Measurements from ENCODE around the gene MARCHF11.

Gene MARCHF11

DNA sequence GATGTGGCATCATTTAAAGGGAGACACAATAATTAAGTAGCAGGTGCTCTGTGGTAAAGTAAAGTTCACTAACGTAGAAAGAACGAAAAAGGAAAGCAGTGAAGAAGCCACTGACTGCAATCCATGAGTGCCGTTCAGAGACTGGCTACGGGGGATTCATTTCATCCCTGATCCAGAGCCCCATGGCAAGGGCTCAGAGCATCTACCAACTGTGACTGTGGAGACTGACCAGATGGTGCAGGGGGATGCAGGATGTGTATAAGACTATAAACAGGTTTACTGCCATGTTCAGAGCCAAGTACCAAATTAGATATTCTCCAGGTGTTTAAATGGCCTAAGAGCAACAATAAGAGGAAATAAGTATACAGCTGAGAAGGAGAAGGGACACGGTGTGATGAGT, 47.7 kb downstream of the MARCHF11 start:
- no peak for DNase-seq

DNA sequence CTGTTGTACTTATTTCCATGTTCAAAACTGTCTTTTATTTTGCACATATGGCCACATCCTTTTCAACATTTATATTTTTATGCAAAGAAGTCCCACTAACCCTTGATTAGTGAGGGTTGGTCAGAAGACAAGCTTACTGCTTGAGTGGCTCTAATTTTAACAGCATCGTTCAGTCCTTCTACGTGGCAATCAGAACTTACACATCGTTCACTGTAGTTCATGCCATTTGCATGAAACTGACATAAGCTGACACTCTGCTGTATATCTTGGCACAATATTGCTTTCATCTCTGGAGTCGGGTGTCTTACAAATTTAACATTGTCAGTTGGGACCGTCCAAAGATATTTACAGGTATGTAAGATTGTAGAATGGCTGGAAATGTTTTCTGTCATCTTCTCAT, 50.6 kb downstream of the MARCHF11 start:
- no peak for DNase-seq

GRCh38 chr5:16127865-16128544, 51.6 kb downstream of the MARCHF11 start:
- DNase-seq = no peak

DNA sequence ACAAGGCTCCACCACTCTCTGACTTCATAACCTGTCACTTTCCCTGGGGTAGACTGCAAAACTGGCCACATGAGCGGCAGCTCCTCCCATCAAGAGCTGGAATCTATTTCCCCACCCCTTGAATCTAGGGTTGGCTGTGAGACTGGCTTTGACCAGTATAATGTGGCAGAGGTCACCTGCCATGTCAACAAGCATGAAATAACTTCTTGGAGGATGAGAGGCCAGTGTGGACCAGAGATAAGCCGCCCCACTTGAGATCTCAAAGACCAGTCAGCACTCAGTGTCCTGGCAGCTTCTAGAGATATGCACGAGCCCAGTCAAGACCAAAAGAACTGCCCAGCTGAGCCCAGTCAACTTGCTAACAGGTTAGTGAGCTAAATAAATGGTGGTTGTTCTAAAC, 59.0 kb downstream of the MARCHF11 start:
- DNase-seq = no peak

GRCh38 chr5:16119790-16120189, 59.8 kb downstream of the MARCHF11 start:
- no peak for DNase-seq

GRCh38 chr5:16115140-16115539, 64.5 kb downstream of the MARCHF11 start:
- DNase-seq = no peak

DNA sequence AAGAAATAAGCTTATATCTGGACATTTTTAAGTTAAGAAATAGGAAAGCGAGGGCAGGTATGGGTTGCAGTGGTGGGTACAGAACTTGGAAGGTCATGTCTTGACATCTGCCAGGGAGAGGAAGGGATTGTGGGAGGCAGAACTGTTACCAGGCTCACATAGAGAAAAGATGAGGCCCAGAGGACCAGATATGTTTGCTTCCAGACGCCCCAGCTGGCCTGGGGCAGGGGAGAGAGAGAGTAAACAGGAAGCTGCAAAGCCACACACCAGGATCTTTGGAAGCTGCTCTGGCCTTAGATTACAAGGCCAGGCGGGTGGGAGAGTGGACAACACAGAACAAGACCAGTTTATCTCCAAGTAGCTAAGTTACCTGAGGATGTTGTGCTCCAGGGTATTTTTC, 71.2 kb downstream of the MARCHF11 start:
- DNase-seq = no peak

GRCh38 chr5:16104961-16105360, 74.6 kb downstream of the MARCHF11 start:
- DNase-seq = no peak

GRCh38 chr5:16095612-16096011, 84.0 kb downstream of the MARCHF11 start:
- no peak for DNase-seq

DNA sequence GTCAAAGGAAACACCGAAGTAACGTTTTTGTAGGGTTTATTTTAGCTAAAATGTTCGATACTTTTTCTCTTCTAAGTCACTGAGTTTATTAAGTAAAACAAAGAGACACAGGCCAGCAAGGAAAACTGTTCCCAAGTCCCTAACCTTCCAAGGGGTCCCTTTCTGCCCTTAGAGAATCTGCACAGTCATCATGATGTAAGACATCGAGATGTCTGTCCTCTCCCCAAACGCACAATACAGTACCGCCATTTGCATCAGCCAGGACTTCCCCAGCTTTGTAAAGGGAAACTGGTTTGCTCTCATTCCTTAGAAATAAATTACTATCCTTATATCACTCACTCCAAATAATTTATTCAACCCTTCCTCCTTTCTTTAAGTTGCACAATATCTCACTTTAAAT, 89.3 kb downstream of the MARCHF11 start:
- DNase-seq = no peak

- DNase-seq = no peak
Measured at GRCh38 chr5:16082982-16083381, 96.6 kb downstream of the MARCHF11 start.

DNA sequence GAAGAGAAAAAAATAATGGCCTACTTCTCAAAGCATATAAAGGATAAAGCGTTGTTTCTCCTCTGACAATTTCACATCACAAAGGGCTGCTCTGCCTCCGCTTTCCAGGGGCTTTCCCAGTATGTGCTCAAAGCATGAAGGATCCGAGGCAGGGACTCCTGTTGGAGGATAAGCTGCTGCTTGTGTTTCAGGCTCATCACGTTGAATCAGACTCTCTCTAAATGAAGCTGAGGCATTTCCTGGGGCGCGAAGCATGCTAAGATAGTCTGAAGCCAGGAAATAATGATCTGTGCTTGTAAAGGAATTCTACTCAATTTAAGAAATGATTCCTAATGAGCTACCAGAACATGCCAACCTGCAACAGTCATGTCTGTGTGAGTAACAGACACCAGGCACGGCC, 97.5 kb downstream of the MARCHF11 start:
- no peak for DNase-seq

- DNase-seq = no peak
Measured at GRCh38 chr5:16081376-16081955, 98.1 kb downstream of the MARCHF11 start.

GRCh38 chr5:16076657-16077056, 102.9 kb downstream of the MARCHF11 start:
- no peak for DNase-seq

DNA sequence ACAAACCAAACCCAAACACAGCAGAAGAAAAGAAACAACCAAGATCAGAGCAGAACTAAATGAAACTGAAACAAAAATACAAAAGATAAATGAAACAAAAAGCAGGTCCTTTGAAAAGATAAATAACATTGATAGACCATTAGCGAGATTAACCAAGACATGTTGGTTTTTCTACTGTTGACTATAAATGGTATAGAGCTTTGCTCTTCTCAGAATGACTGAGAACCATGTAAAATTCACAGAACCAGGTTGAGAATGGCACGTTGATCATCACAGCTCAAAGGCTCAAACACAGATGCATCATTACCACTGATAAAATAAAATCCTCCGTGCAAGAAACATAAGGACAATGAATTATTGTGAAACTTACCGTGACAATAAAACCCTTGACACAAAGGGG, 105.2 kb downstream of the MARCHF11 start:
- no peak for DNase-seq

DNA sequence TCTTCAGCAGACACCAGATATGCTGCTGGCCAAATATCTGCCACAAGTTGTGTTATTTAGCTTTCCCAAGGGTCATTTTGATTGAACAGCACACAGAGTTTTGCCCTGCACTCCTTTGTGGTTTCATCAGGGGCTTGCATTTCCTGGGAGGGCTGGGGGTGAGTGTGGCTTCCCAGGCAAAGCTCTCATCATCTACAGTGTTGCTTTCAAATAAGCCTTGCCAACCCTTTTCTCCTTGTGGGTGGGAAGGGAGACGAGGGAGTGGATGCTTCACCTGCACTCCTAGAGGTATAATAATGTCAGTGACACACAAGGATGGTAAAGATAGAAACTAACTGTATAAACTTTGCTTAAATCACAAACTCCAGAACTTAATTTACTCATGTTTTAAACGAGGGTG, 107.0 kb downstream of the MARCHF11 start:
- no peak for DNase-seq

GRCh38 chr5:16067415-16067814, 112.2 kb downstream of the MARCHF11 start:
- DNase-seq = no peak

- no peak for DNase-seq
Measured at GRCh38 chr5:16066810-16067209, 112.8 kb downstream of the MARCHF11 start.

DNA sequence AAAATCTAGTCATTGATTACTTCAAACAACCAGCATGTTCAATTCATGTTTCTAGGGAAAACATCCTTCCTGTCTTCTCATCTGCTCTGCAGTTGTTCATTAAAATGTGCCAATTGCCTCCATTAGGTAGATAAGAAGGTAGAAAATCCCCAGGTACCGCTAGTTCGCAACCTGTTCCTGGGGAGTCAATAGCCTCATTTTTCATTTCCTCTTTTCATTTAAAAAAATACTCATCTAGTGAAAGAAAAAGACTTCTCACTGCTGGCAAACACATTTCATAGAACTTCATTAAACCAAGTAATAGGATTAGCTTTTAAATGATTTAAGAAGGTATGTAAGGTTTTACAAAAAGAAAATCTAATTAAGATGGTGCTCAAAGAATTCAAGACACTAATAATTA, 113.3 kb downstream of the MARCHF11 start:
- no peak for DNase-seq

DNA sequence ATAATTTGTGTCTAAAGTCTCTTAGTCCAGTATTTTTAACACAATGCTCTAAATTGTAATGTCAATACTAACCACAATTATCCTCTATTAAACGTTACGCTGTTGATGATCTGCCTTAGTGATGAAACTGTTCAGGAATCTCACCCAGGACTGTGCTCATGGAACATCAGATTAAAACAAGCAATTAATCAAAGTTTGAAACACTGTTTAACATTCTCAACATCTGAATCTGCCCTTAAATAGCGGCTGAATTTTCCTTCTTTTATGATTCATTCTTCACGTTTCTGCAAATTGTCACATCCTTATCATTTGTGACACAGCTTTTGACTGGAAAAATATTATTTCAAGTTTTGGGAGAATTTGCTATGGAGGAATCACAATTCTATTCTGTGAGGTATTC, 113.8 kb downstream of the MARCHF11 start:
- DNase-seq = no peak

GRCh38 chr5:16064135-16064893, 115.3 kb downstream of the MARCHF11 start:
- no peak for DNase-seq

- no peak for DNase-seq
Measured at GRCh38 chr5:16061163-16061562, 118.4 kb downstream of the MARCHF11 start.

DNA sequence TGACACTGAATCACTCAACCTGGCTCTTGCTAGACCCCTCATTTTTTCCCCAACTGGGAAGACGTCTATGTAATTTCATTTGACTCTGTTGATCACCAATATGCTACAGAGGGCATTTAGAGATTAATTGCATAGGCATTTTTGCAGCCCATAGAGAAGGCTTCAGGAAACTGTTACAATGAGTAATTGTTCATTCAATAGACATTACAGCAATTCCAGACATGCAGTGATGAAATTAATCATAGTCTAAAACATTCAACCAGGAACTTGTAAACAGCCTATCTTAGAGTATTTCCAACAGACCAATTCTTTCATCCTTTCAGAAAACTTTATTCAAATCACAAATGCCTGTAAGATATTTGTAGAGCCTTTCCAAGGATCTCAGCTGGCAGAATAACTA, 122.3 kb downstream of the MARCHF11 start:
- no peak for DNase-seq

GRCh38 chr5:16051246-16051755, 128.3 kb downstream of the MARCHF11 start:
- DNase-seq = no peak
